DND-41 (cell line): Measurements from ENCODE around the gene SPATA6L.

Source experiments
- CTCF ChIP-seq: IDR thresholded peaks from 2 replicates; pipeline ENCODE4 v1.5.1; 2012; ENCODE audit warnings: borderline replicate concordance, low read length, moderate library complexity, mild to moderate bottlenecking; ENCODE audit not compliant: poor library complexity, severe bottlenecking; ENCODE audit errors: extremely low read depth
- EZH2 ChIP-seq: IDR thresholded peaks from 3 replicates; pipeline ENCODE4 v1.6.1; 2012; ENCODE audit warnings: borderline replicate concordance, low read depth, mild to moderate bottlenecking, moderate library complexity, low read length, inconsistent platforms; ENCODE audit not compliant: severe bottlenecking

GRCh38 chr9:4661611-4662010 is 4.7 kb downstream of the SPATA6L start:
- no peak for TF ChIP-seq CTCF
- TF ChIP-seq EZH2 = no peak
